NCI-H526 (cell line): ENCODE results near the gene SKIDA1.

Source experiments
- DNase-seq, 2 experiments: peaks; one replicate each; lab custom pipeline; 2025; lab: John Stamatoyannopoulos, UW

Gene SKIDA1

GRCh38 chr10:21517134-21518031, 8.1 kb downstream of the SKIDA1 start:
- peak; percentile 67 to 68 for DNase-seq

- peak in 1 of 2 experiments; percentile 61 for DNase-seq
Observed at GRCh38 chr10:21516242-21517131, 9.0 kb downstream of the SKIDA1 start.

GRCh38 chr10:21515361-21516241, 9.9 kb downstream of the SKIDA1 start:
- peak in 1 of 2 experiments; percentile 35 for DNase-seq

GRCh38 chr10:21514818-21515351, 10.6 kb downstream of the SKIDA1 start:
- peak in 1 of 2 experiments; percentile 38 for DNase-seq

- no peak for DNase-seq
Observed at GRCh38 chr10:21514129-21514817, 11.2 kb downstream of the SKIDA1 start.

GRCh38 chr10:21513405-21513788, 12.1 kb downstream of the SKIDA1 start:
- peak in 1 of 2 experiments; percentile 48 for DNase-seq

- no peak for DNase-seq
Observed at GRCh38 chr10:21512573-21513404, 12.7 kb downstream of the SKIDA1 start.

- DNase-seq: no peak
Observed at GRCh38 chr10:21511946-21512572, 13.4 kb downstream of the SKIDA1 start.

- DNase-seq: no peak
Observed at GRCh38 chr10:21511095-21511570, 14.3 kb downstream of the SKIDA1 start.

GRCh38 chr10:21510241-21511094, 15.0 kb downstream of the SKIDA1 start:
- DNase-seq: peak; percentile 77 to 84

GRCh38 chr10:21509341-21510240, 15.9 kb downstream of the SKIDA1 start:
- peak in 1 of 2 experiments; percentile 58 for DNase-seq

- DNase-seq: peak in 1 of 2 experiments; percentile 58
Observed at GRCh38 chr10:21508706-21509331, 16.7 kb downstream of the SKIDA1 start.

- peak; percentile 35 to 54 for DNase-seq
Observed at GRCh38 chr10:21507150-21507549, 18.3 kb downstream of the SKIDA1 start.

GRCh38 chr10:21506351-21506750, 19.1 kb downstream of the SKIDA1 start:
- DNase-seq: no peak

- DNase-seq: peak; percentile 29 to 55
Observed at GRCh38 chr10:21505711-21506278, 19.7 kb downstream of the SKIDA1 start.

- DNase-seq: no peak
Observed at GRCh38 chr10:21503542-21503941, 21.9 kb downstream of the SKIDA1 start.
